Endothelial cell of umbilical vein (primary cell): ENCODE results near the gene GABPA. TPM values are rescaled to one million over a fixed set of nuclear protein-coding genes. Genes with fewer than 3 reads are reported as not detected.

Experiments
- BruUV-seq: library from RNA; stranded (reverse); fragments of 400-500 nt; replicated peaks from 2 replicates; lab custom pipeline; 2021; lab: Mats Ljungman, UMichigan
- CTCF ChIA-PET: fragments of 300-600, 350-600 bp; sonication (Branson Sonifier 250); formaldehyde crosslinking; loops from one replicate; lab custom pipeline; 2021; ENCODE audit warnings: antibody characterized with exemption, inconsistent platforms; lab: Charles Lee
- POLR2A ChIA-PET: fragments of 300-600, 350-600 bp; sonication (Branson Sonifier 250); formaldehyde crosslinking; loops from one replicate; lab custom pipeline; 2021; ENCODE audit warnings: antibody characterized with exemption, inconsistent platforms; lab: Charles Lee
- DNase-seq: peaks from one replicate; pipeline ENCODE4 v3.0.0-alpha.2; 2011; ENCODE audit warnings: low read depth, low spot score
- FAIRE-seq: peaks from 2 replicates; lab custom pipeline; 2011; peaks lifted over from hg19 to GRCh38; lab: Jason Lieb, UNC
- H2AFZ ChIP-seq: 2 replicates; pipeline ENCODE4 v1.6.0; 2012; ENCODE audit warnings: low read depth, low read length, control low read depth, inconsistent platforms
- H3K27ac ChIP-seq: 2 replicates; pipeline ENCODE4 v1.5.1; 2011; ENCODE audit warnings: low read depth, mild to moderate bottlenecking, control low read depth, low read length, moderate library complexity; ENCODE audit not compliant: insufficient read depth
- H3K27me3 ChIP-seq, 2 experiments: 2 replicates each; pipeline versions ENCODE4 v1.6.0 to v1.6.1; 2011; ENCODE audit warnings: low read length in 2 of 2, mixed read lengths in 1 of 2; ENCODE audit not compliant: control insufficient read depth in 2 of 2, insufficient read depth in 2 of 2
- H3K36me3 ChIP-seq, 2 experiments: 2 replicates in 1 of 2; 3 replicates in 1 of 2; pipeline ENCODE4 v1.5.1; 2011; ENCODE audit warnings: low read length in 2 of 2, mild to moderate bottlenecking in 1 of 2, moderate library complexity in 1 of 2; ENCODE audit not compliant: control insufficient read depth in 2 of 2, insufficient read depth in 2 of 2; ENCODE audit errors: extremely low read depth in 1 of 2
- H3K4me1 ChIP-seq: 3 replicates; pipeline ENCODE4 v1.5.1; 2011; ENCODE audit warnings: mild to moderate bottlenecking, low read length; ENCODE audit not compliant: control insufficient read depth, insufficient read depth; ENCODE audit errors: extremely low read depth
- H3K4me2 ChIP-seq: 2 replicates; pipeline ENCODE4 v1.6.1; 2011; ENCODE audit warnings: low read length, control low read depth, mixed read lengths; ENCODE audit not compliant: insufficient read depth
- H3K4me3 ChIP-seq, 3 experiments: fragments of 200-600 bp in 1 of 3; sonication (generic), shearing (Covaris generic) in 1 of 3; replicated peaks in 1 of 3; 2 replicates each; pipeline ENCODE4 v1.5.1; 2011 to 2016; ENCODE audit warnings: control low read depth in 3 of 3, low read length in 3 of 3, mild to moderate bottlenecking in 2 of 3, inconsistent platforms in 1 of 3, low read depth in 1 of 3, moderate library complexity in 1 of 3; ENCODE audit not compliant: insufficient read depth in 1 of 3
- H3K79me2 ChIP-seq: 2 replicates; pipeline ENCODE4 v1.6.0; 2012; ENCODE audit warnings: low read length, inconsistent platforms; ENCODE audit not compliant: control insufficient read depth, insufficient read depth
- H3K9ac ChIP-seq: replicated peaks from 2 replicates; pipeline ENCODE3; 2011; ENCODE audit warnings: low read length, control low read depth; ENCODE audit not compliant: insufficient read depth; ENCODE audit errors: extremely low read depth
- H3K9me1 ChIP-seq: replicated peaks from 3 replicates; pipeline ENCODE4 v1.6.0; 2011; ENCODE audit warnings: mild to moderate bottlenecking, low read length; ENCODE audit not compliant: control insufficient read depth, insufficient read depth; ENCODE audit errors: extremely low read depth
- H3K9me3 ChIP-seq: replicated peaks from 2 replicates; pipeline ENCODE4 v1.5.1; 2012; ENCODE audit warnings: low read length, inconsistent platforms; ENCODE audit not compliant: control insufficient read depth, insufficient read depth
- H4K20me1 ChIP-seq: replicated peaks from 2 replicates; pipeline ENCODE3; 2011; ENCODE audit warnings: mild to moderate bottlenecking, low read length; ENCODE audit not compliant: control insufficient read depth, insufficient read depth; ENCODE audit errors: extremely low read depth
- CTCF ChIP-seq, 2 donors: IDR thresholded peaks; 1 replicate in 1 of 2; 2 replicates in 1 of 2; pipeline ENCODE4 v1.5.1; 2011; ENCODE audit warnings: low read length in 2 of 2, mild to moderate bottlenecking in 2 of 2, moderate library complexity in 2 of 2, control low read depth in 1 of 2, inconsistent platforms in 1 of 2, low read depth in 1 of 2; ENCODE audit not compliant: insufficient read depth in 1 of 2; ENCODE audit errors: extremely low read depth in 1 of 2
- EZH2 ChIP-seq: IDR thresholded peaks from 2 replicates; pipeline ENCODE4 v1.6.1; 2012; ENCODE audit warnings: borderline replicate concordance, low read depth, mild to moderate bottlenecking, moderate library complexity, low read length, inconsistent platforms; ENCODE audit not compliant: severe bottlenecking
- FOS ChIP-seq: IDR thresholded peaks from 2 replicates; pipeline ENCODE4 v1.6.1; 2011; ENCODE audit warnings: mild to moderate bottlenecking, low read length, moderate library complexity, borderline replicate concordance; ENCODE audit not compliant: insufficient read depth
- GATA2 ChIP-seq: IDR thresholded peaks from 2 replicates; pipeline ENCODE4 v1.7.0; 2011; ENCODE audit warnings: low read depth, mild to moderate bottlenecking, moderate library complexity, mixed read lengths, low read length; ENCODE audit not compliant: insufficient read length, insufficient read depth
- JUN ChIP-seq: IDR thresholded peaks from 2 replicates; pipeline ENCODE4 v1.6.1; 2011; ENCODE audit warnings: borderline replicate concordance, low read depth; ENCODE audit not compliant: insufficient read length, insufficient read depth
- MAX ChIP-seq: IDR thresholded peaks from 2 replicates; pipeline ENCODE4 v1.6.1; 2011; ENCODE audit not compliant: insufficient read depth, insufficient read length
- MYC ChIP-seq: IDR thresholded peaks from one replicate; pipeline ENCODE4 v1.6.1; 2011; ENCODE audit warnings: mild to moderate bottlenecking, low read depth, low read length
- POLR2A ChIP-seq: IDR thresholded peaks from 2 replicates; pipeline ENCODE4 v1.6.1; 2012; ENCODE audit warnings: low read depth, mild to moderate bottlenecking, control low read depth, low read length
- POLR2AphosphoS5 ChIP-seq: IDR thresholded peaks from 2 replicates; pipeline ENCODE4 v1.6.1; 2012; ENCODE audit warnings: low read depth, mild to moderate bottlenecking, control low read depth, low read length, moderate library complexity; ENCODE audit not compliant: insufficient read depth
- dilution Hi-C: fragments of 300-500 bp; cut with MboI; formaldehyde crosslinking; loops from one replicate; pipeline ENCODE4 v1.15.0; 2019; ENCODE audit warnings: low sequenced_read_pairs; ENCODE audit not compliant: extremely low pct_ligation_motif_present
- intact Hi-C: fragments of 100-400 bp; cut with micrococcal nuclease; formaldehyde crosslinking; loops from one replicate; pipeline ENCODE4 v1.10.0; 2022
- polyA plus RNA-seq, 4 experiments: library from polyadenylated mRNA; depleted of rRNA in 3 of 4; stranded (reverse) in 3 of 4; unstranded in 1 of 4; fragments of >200 nt; gene quantifications; 2 replicates each; pipeline versions ENCODE4 v1.2.1 to v1.2.3, GENCODE V29; 2011 to 2012; ENCODE audit warnings: missing spikeins in 1 of 4
- total RNA-seq: library from RNA; stranded (reverse); gene quantifications from 2 replicates; pipeline ENCODE4 v1.2.3, GENCODE V29; 2021

GABPA gene
- total and polyA plus RNA-seq, 2 donors (not counting 3 experiments of a cell fraction or from before 2014, with no cell fraction given), result 5.8 to 21.0 TPM

- no peak overlapping the region for H3K4me3 ChIP-seq
- peaks cover 4% of the 10 kb centered on the region for H3K4me1 ChIP-seq
- ChIA-PET POLR2A (no interaction called here), CTCF (interaction anchor here (1.8 to 1.9 kb wide), 2 partner anchors 9 to 10 kb away, joined by 5 to 7 read pairs; no protein-coding TSS in a partner anchor)
- H3K4me2 ChIP-seq, result no peak overlapping the region
- no peaks in the 10 kb centered on the region for H3K27me3 ChIP-seq
- BruUV-seq, result no TSS peak
- no peak overlapping the region for H3K27ac ChIP-seq
- DNase-seq (no peak), FAIRE-seq (no peak)
- H4K20me1 ChIP-seq, result no peaks in the 10 kb centered on the region
- dilution Hi-C loops, result no loop called here
- H3K79me2 ChIP-seq, result no peaks in the 10 kb centered on the region
- intact Hi-C loops, result no loop called here
- H2AFZ ChIP-seq, result no peak overlapping the region
- TF ChIP-seq CTCF (IDR thresholded peaks at IDR 0.05; ENCODE audit: extremely low read depth in 1 of 2, insufficient read depth in 1 of 2, low read depth in 1 of 2, low read length in 2 of 2) (no peak), MAX (no peak)
- H3K9ac ChIP-seq, result no peak overlapping the region
- H3K9me1 ChIP-seq, result no peaks in the 10 kb centered on the region
- peaks cover 5 to 7% of the 10 kb centered on the region in 2 experiments for H3K36me3 ChIP-seq
- H3K9me3 ChIP-seq, result no peaks in the 10 kb centered on the region
These were observed 17.6 kb downstream of the GABPA start for GRCh38 chr21:25752416-25752815.

- intact Hi-C loops, result no loop called here
- no peak overlapping the region for H2AFZ ChIP-seq
- H3K9ac ChIP-seq, result no peak overlapping the region
- no peaks in the 10 kb centered on the region for H4K20me1 ChIP-seq
- no peaks in the 10 kb centered on the region for H3K27me3 ChIP-seq
- H3K4me2 ChIP-seq, result no peak overlapping the region
- FAIRE-seq (no peak), DNase-seq (peak; percentile 35)
- H3K4me1 ChIP-seq, result peaks cover 10% of the 10 kb centered on the region
- no peaks in the 10 kb centered on the region for H3K9me1 ChIP-seq
- BruUV-seq, result no TSS peak
- no peak overlapping the region for H3K4me3 ChIP-seq
- H3K36me3 ChIP-seq, result peaks cover 7 to 11% of the 10 kb centered on the region in 2 experiments
- TF ChIP-seq POLR2A, result no peak
- TF ChIP-seq EZH2, result no peak
- no peak for TF ChIP-seq JUN
- no peak for TF ChIP-seq MAX
- TF ChIP-seq GATA2, result no peak
- TF ChIP-seq CTCF (IDR thresholded peaks at IDR 0.05; ENCODE audit: extremely low read depth in 1 of 2, insufficient read depth in 1 of 2, low read depth in 1 of 2, low read length in 2 of 2), result no peak
- TF ChIP-seq MYC, result no peak
- TF ChIP-seq POLR2AphosphoS5, result no peak
- TF ChIP-seq FOS, result no peak
- H3K27ac ChIP-seq, result no peak overlapping the region
- CTCF ChIA-PET, result interaction anchor here (1.7 to 2.2 kb wide), 2 partner anchors 8 to 45 kb away, joined by 5 to 7 read pairs; no protein-coding TSS in a partner anchor
- H3K79me2 ChIP-seq, result no peaks in the 10 kb centered on the region
- no peaks in the 10 kb centered on the region for H3K9me3 ChIP-seq
- POLR2A ChIA-PET, result no interaction called here
- dilution Hi-C loops, result no loop called here
These were observed 21.6 kb downstream of the GABPA start for GRCh38 chr21:25756190-25756932.
